IMR-90 (cell line): ENCODE measurements around the gene FCRL5. TPM values are rescaled to one million over a fixed set of nuclear protein-coding genes. Genes with fewer than 3 reads are reported as not detected.

ENCODE experiments used
- ATAC-seq: fragments of 200-7000 bp; cut with Tn5 transposase; 2 replicates; pipeline ENCODE4 v1.9.1; 2020; ENCODE audit warnings: low read depth, mild to moderate bottlenecking, moderate library complexity
- BruUV-seq: library from RNA; stranded (reverse); fragments of 400-500 nt; replicated peaks from 2 replicates; lab custom pipeline; 2021; lab: Mats Ljungman, UMichigan
- CTCF ChIA-PET: fragments of 300-600 bp; formaldehyde crosslinking; extraction: SDS; loops from one replicate; lab custom pipeline; 2021; ENCODE audit warnings: antibody characterized with exemption; lab: Yijun Ruan, JAX
- POLR2A ChIA-PET: fragments of 300-600 bp; sonication (Branson Sonifier 250); formaldehyde crosslinking; loops from one replicate; lab custom pipeline; 2022; ENCODE audit warnings: antibody characterized with exemption; ENCODE audit not compliant: unreplicated experiment; lab: Charles Lee
- DNase-seq: peaks from one replicate; pipeline ENCODE4 v3.0.0; 2013
- H2AFZ ChIP-seq: replicated peaks from 2 replicates; pipeline ENCODE3; 2013; ENCODE audit warnings: low read length, mild to moderate bottlenecking; ENCODE audit not compliant: poor library complexity
- H2AK5ac ChIP-seq: 2 replicates; pipeline ENCODE4 v1.6.1; 2013; ENCODE audit warnings: low read depth, low read length, inconsistent platforms
- H2AK9ac ChIP-seq: replicated peaks from 2 replicates; pipeline ENCODE3; 2013; ENCODE audit warnings: mild to moderate bottlenecking, low read depth, low read length, moderate library complexity; ENCODE audit not compliant: poor library complexity
- H2BK120ac ChIP-seq: 2 replicates; pipeline ENCODE4 v1.6.1; 2013; ENCODE audit warnings: low read depth, low read length, inconsistent platforms
- H2BK15ac ChIP-seq: 3 replicates; pipeline ENCODE4 v1.6.1; 2013; ENCODE audit warnings: low read depth, low read length, inconsistent platforms
- H2BK20ac ChIP-seq: 2 replicates; pipeline ENCODE4 v1.6.1; 2013; ENCODE audit warnings: low read depth, mild to moderate bottlenecking, inconsistent platforms, low read length, moderate library complexity
- H2BK5ac ChIP-seq: 2 replicates; pipeline ENCODE4 v1.6.1; 2013; ENCODE audit warnings: mild to moderate bottlenecking, low read depth, low read length, inconsistent platforms; ENCODE audit not compliant: poor library complexity, severe bottlenecking
- H3K14ac ChIP-seq: replicated peaks from 2 replicates; pipeline ENCODE4 v1.6.1; 2013; ENCODE audit warnings: low read depth, low read length, inconsistent platforms
- H3K18ac ChIP-seq: 2 replicates; pipeline ENCODE4 v1.6.1; 2013; ENCODE audit warnings: low read depth, low read length, control low read depth
- H3K23ac ChIP-seq: 2 replicates; pipeline ENCODE4 v1.6.1; 2013; ENCODE audit warnings: low read depth, low read length, inconsistent platforms
- H3K27ac ChIP-seq: 2 replicates; pipeline ENCODE4 v1.5.1; 2013; ENCODE audit warnings: mild to moderate bottlenecking, control low read depth, low read length; ENCODE audit not compliant: insufficient read depth
- H3K27me3 ChIP-seq: 2 replicates; pipeline ENCODE4 v1.6.1; 2013; ENCODE audit warnings: low read length; ENCODE audit not compliant: control insufficient read depth, insufficient read depth
- H3K36me3 ChIP-seq: 2 replicates; pipeline ENCODE4 v1.6.1; 2013; ENCODE audit warnings: low read length, mixed read lengths; ENCODE audit not compliant: control insufficient read depth, insufficient read depth
- H3K4ac ChIP-seq: 2 replicates; pipeline ENCODE4 v1.6.1; 2013; ENCODE audit warnings: low read depth, low read length, inconsistent platforms
- H3K4me1 ChIP-seq: 2 replicates; pipeline ENCODE4 v1.6.1; 2013; ENCODE audit warnings: low read length, mixed read lengths; ENCODE audit not compliant: control insufficient read depth, insufficient read depth
- H3K4me2 ChIP-seq: 2 replicates; pipeline ENCODE4 v1.6.1; 2013; ENCODE audit warnings: low read depth, mild to moderate bottlenecking, control low read depth, low read length, moderate library complexity
- H3K4me3 ChIP-seq: 2 replicates; pipeline ENCODE4 v1.5.1; 2013; ENCODE audit warnings: low read depth, mild to moderate bottlenecking, control low read depth, low read length, moderate library complexity; ENCODE audit not compliant: insufficient read depth
- H3K56ac ChIP-seq: 2 replicates; pipeline ENCODE4 v1.6.1; 2013; ENCODE audit warnings: low read length, inconsistent platforms; ENCODE audit not compliant: insufficient read depth; ENCODE audit errors: extremely low read depth
- H3K79me1 ChIP-seq, 2 experiments: 2 replicates each; pipeline ENCODE4 v1.6.1; 2013; ENCODE audit warnings: low read length in 2 of 2, inconsistent platforms in 1 of 2, low read depth in 1 of 2
- H3K9ac ChIP-seq: 2 replicates; pipeline ENCODE4 v1.6.1; 2013; ENCODE audit warnings: low read depth, low read length, control low read depth
- H3K9me1 ChIP-seq: 2 replicates; pipeline ENCODE4 v1.6.1; 2013; ENCODE audit warnings: low read length, inconsistent platforms; ENCODE audit not compliant: insufficient read depth
- H3K9me3 ChIP-seq: 2 replicates; pipeline ENCODE4 v1.6.1; 2013; ENCODE audit warnings: low read length; ENCODE audit not compliant: control insufficient read depth, insufficient read depth
- H4K20me1 ChIP-seq: 2 replicates; pipeline ENCODE4 v1.6.1; 2013; ENCODE audit warnings: low read length, inconsistent platforms; ENCODE audit not compliant: insufficient read depth
- H4K5ac ChIP-seq: 2 replicates; pipeline ENCODE4 v1.6.1; 2013; ENCODE audit warnings: mild to moderate bottlenecking, low read depth, low read length, control low read depth
- H4K8ac ChIP-seq, 2 experiments: 2 replicates each; pipeline ENCODE4 v1.6.1; 2013; ENCODE audit warnings: low read depth in 2 of 2, low read length in 2 of 2, control low read depth in 1 of 2, inconsistent platforms in 1 of 2
- H4K91ac ChIP-seq: 2 replicates; pipeline ENCODE4 v1.6.1; 2013; ENCODE audit warnings: low read depth, low read length, inconsistent platforms; ENCODE audit not compliant: insufficient read depth
- MXI1 ChIP-seq: IDR thresholded peaks from 2 replicates; pipeline ENCODE4 v1.6.1; 2012; ENCODE audit warnings: low read depth, mild to moderate bottlenecking, low read length, moderate library complexity, borderline replicate concordance
- POLR2A ChIP-seq: IDR thresholded peaks from 2 replicates; pipeline ENCODE4 v1.6.1; 2012; ENCODE audit warnings: mild to moderate bottlenecking, low read depth, low read length
- RAD21 ChIP-seq: IDR thresholded peaks from 2 replicates; pipeline ENCODE4 v1.6.1; 2012; ENCODE audit warnings: low read length, improper control_type of control experiment
- WGBS, 2 experiments: methylation state at CpG; one replicate each; pipeline versions ENCODE4 v1.1.5 to v1.1.7; 2013; ENCODE audit warnings: missing lambda C conversion rate in 2 of 2; ENCODE audit not compliant: insufficient read length in 1 of 2; ENCODE audit errors: extremely low coverage in 2 of 2; 5-methylcytosine and 5-hydroxymethylcytosine counted together
- dilution Hi-C: fragments of 300-500 bp; cut with HindIII; formaldehyde crosslinking; loops from one replicate; pipeline ENCODE4 v1.14.3; 2018; ENCODE audit warnings: low sequenced_read_pairs; ENCODE audit not compliant: unreplicated experiment
- in situ Hi-C: fragments of 300-500 bp; cut with MboI; formaldehyde crosslinking; loops from 3 replicates; pipeline ENCODE4 v1.14.3; 2019; ENCODE audit warnings: low sequenced_read_pairs, inconsistent platforms, mixed read lengths
- intact Hi-C: fragments of 100-400 bp; cut with micrococcal nuclease; formaldehyde crosslinking; loops from 2 replicates; pipeline ENCODE4 v1.10.0; 2022
- polyA plus RNA-seq, 3 experiments: library from polyadenylated mRNA; depleted of rRNA; stranded (reverse); fragments of >200 nt; gene quantifications; 2 replicates each; pipeline ENCODE4 v1.2.3, GENCODE V29; 2012; ENCODE audit warnings: low replicate concordance in 1 of 3
- total RNA-seq: library from RNA; depleted of rRNA; stranded (reverse); fragments of >200 nt; gene quantifications from 2 replicates; pipeline ENCODE4 v1.2.3, GENCODE V29; 2012
- TF ChIP-seq, protein P1 (sequence below): conservative IDR thresholded peaks from 2 replicates; pipeline ENCODE4 v1.5.1; 2012; ENCODE audit warnings: mild to moderate bottlenecking, low read depth, low read length, improper control_type of control experiment

Gene FCRL5
- total and polyA plus RNA-seq, 2 of the 4 experiments (the other 2 are of a cell fraction): not detected

GRCh38 chr1:157580828-157581210 lies 28.5 kb upstream of the FCRL5 start:
- Histone ChIP-seq H2AK5ac (no peak overlapping the region), H3K79me1 (no peaks in the 10 kb centered on the region), H3K4me2 (no peak overlapping the region), H2BK120ac (no peak overlapping the region), H3K36me3 (no peaks in the 10 kb centered on the region), H3K27ac (no peak overlapping the region), H3K27me3 (no peaks in the 10 kb centered on the region), H3K56ac (no peak overlapping the region), H3K4ac (no peak overlapping the region), H3K23ac (no peak overlapping the region), H2BK5ac (no peak overlapping the region), H2AK9ac (no peak overlapping the region), H2BK15ac (no peak overlapping the region), H3K14ac (no peak overlapping the region), H3K9me1 (no peaks in the 10 kb centered on the region), H3K4me1 (no peaks in the 10 kb centered on the region), H3K4me3 (no peak overlapping the region), H2BK20ac (no peak overlapping the region), H3K18ac (no peak overlapping the region), H4K91ac (no peak overlapping the region), H3K9me3 (no peaks in the 10 kb centered on the region), H4K5ac (no peak overlapping the region), H4K20me1 (no peaks in the 10 kb centered on the region), H3K9ac (no peak overlapping the region), H2AFZ (no peak overlapping the region), H4K8ac (no peak overlapping the region)
- dilution Hi-C loops (no loop called here), in situ Hi-C loops (no loop called here), intact Hi-C loops (loop anchor here (2.0 to 5.0 kb wide), 2 partner anchors 366 to 544 kb away; no protein-coding TSS in a partner anchor)
- no peak for ATAC-seq
- no peak for DNase-seq
- no TSS peak for BruUV-seq
- WGBS, 2 experiments: 13% methylated on average over 1 of the region's 1 CpG; no CpG with 5 or more reads in 1 of the 2 experiments
- POLR2A ChIA-PET: no interaction called here
- CTCF ChIA-PET: interaction anchor here (0.6 to 1.6 kb wide), 13 partner anchors 8 to 544 kb away, joined by 3 to 11 read pairs (median 4); no protein-coding TSS in a partner anchor
- TF ChIP-seq, protein P1, sequence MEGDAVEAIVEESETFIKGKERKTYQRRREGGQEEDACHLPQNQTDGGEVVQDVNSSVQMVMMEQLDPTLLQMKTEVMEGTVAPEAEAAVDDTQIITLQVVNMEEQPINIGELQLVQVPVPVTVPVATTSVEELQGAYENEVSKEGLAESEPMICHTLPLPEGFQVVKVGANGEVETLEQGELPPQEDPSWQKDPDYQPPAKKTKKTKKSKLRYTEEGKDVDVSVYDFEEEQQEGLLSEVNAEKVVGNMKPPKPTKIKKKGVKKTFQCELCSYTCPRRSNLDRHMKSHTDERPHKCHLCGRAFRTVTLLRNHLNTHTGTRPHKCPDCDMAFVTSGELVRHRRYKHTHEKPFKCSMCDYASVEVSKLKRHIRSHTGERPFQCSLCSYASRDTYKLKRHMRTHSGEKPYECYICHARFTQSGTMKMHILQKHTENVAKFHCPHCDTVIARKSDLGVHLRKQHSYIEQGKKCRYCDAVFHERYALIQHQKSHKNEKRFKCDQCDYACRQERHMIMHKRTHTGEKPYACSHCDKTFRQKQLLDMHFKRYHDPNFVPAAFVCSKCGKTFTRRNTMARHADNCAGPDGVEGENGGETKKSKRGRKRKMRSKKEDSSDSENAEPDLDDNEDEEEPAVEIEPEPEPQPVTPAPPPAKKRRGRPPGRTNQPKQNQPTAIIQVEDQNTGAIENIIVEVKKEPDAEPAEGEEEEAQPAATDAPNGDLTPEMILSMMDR: no peak
- no peak for TF ChIP-seq POLR2A
- TF ChIP-seq RAD21: no peak
- TF ChIP-seq MXI1: no peak
